H1 (cell line): Measurements from ENCODE around the gene SHPK. TPM values are rescaled to one million over a fixed set of nuclear protein-coding genes. Genes with fewer than 3 reads are reported as not detected.

Source experiments
- CTCF ChIA-PET: fragments of 300-600 bp; sonication (Branson Sonifier 250); formaldehyde crosslinking; loops from one replicate; lab custom pipeline; 2021; ENCODE audit not compliant: partially characterized antibody; lab: Charles Lee
- POLR2A ChIA-PET: fragments of 300-600 bp; sonication (Branson Sonifier 250); formaldehyde crosslinking; loops from one replicate; lab custom pipeline; 2021; ENCODE audit warnings: inconsistent platforms; ENCODE audit not compliant: partially characterized antibody; lab: Charles Lee
- DNase-seq, 2 experiments: peaks; one replicate each; pipeline versions ENCODE4 v3.0.0 to v3.0.0-alpha.2; 2010 to 2022; ENCODE audit warnings: low spot score in 2 of 2, low read depth in 1 of 2, mixed read lengths in 1 of 2
- FAIRE-seq: peaks from 2 replicates; lab custom pipeline; 2011; peaks lifted over from hg19 to GRCh38; lab: Jason Lieb, UNC
- H2AFZ ChIP-seq: 2 replicates; pipeline ENCODE4 v1.8.1; 2012; ENCODE audit warnings: low read length, inconsistent platforms
- H2AK5ac ChIP-seq: 2 replicates; pipeline ENCODE4 v1.6.1; 2013; ENCODE audit warnings: low read depth, low read length
- H2BK120ac ChIP-seq: replicated peaks from 2 replicates; pipeline ENCODE3; 2013; ENCODE audit warnings: low read depth, low read length, inconsistent platforms
- H2BK12ac ChIP-seq: 2 replicates; pipeline ENCODE4 v1.6.1; 2013; ENCODE audit warnings: low read depth, low read length
- H2BK15ac ChIP-seq: 2 replicates; pipeline ENCODE4 v1.6.1; 2013; ENCODE audit warnings: low read length
- H2BK20ac ChIP-seq: 2 replicates; pipeline ENCODE4 v1.6.1; 2013; ENCODE audit warnings: low read length
- H2BK5ac ChIP-seq: 2 replicates; pipeline ENCODE4 v1.6.1; 2013; ENCODE audit warnings: low read depth, low read length
- H3K14ac ChIP-seq: 2 replicates; pipeline ENCODE4 v1.6.1; 2013; ENCODE audit warnings: inconsistent platforms; ENCODE audit not compliant: insufficient read length
- H3K18ac ChIP-seq: 2 replicates; pipeline ENCODE4 v1.6.1; 2013; ENCODE audit warnings: low read length; ENCODE audit errors: extremely low read depth
- H3K23ac ChIP-seq: 2 replicates; pipeline ENCODE4 v1.6.1; 2013; ENCODE audit warnings: inconsistent platforms; ENCODE audit not compliant: insufficient read length
- H3K23me2 ChIP-seq: 2 replicates; pipeline ENCODE4 v1.6.1; 2013; ENCODE audit warnings: low read depth, low read length
- H3K27ac ChIP-seq: 2 replicates; pipeline ENCODE4 v1.6.1; 2011; ENCODE audit warnings: low read depth, low read length, inconsistent platforms
- H3K27me3 ChIP-seq, 4 experiments: replicated peaks in 1 of 4; 1 replicate in 1 of 4; 2 replicates in 3 of 4; pipeline versions ENCODE4 v1.6.1 to v1.8.1; 2011 to 2013; ENCODE audit warnings: low read length in 3 of 4, mild to moderate bottlenecking in 3 of 4, inconsistent platforms in 2 of 4, mixed read lengths in 2 of 4, moderate library complexity in 1 of 4; ENCODE audit not compliant: control insufficient read depth in 3 of 4, insufficient read depth in 3 of 4; ENCODE audit errors: extremely low read depth in 1 of 4
- H3K36me3 ChIP-seq, 4 experiments: 2 replicates each; pipeline versions ENCODE4 v1.6.1 to v1.8.1; 2011 to 2013; ENCODE audit warnings: mild to moderate bottlenecking in 4 of 4, low read length in 3 of 4, moderate library complexity in 2 of 4, control low read depth in 1 of 4, inconsistent platforms in 1 of 4; ENCODE audit not compliant: insufficient read depth in 4 of 4, control insufficient read depth in 2 of 4
- H3K4ac ChIP-seq: replicated peaks from 2 replicates; pipeline ENCODE3; 2013; ENCODE audit warnings: low read length, low read depth, mixed read lengths, inconsistent platforms; ENCODE audit not compliant: insufficient read length
- H3K4me1 ChIP-seq, 4 experiments: replicated peaks in 1 of 4; 1 replicate in 1 of 4; 2 replicates in 3 of 4; pipeline versions ENCODE4 v1.6.1 to v1.8.1; 2011 to 2013; ENCODE audit warnings: low read length in 3 of 4, inconsistent platforms in 2 of 4, mixed read lengths in 1 of 4; ENCODE audit not compliant: insufficient read depth in 4 of 4, control insufficient read depth in 3 of 4
- H3K4me2 ChIP-seq, 2 experiments: 2 replicates each; pipeline versions ENCODE4 v1.6.1 to v1.8.1; 2011 to 2013; ENCODE audit warnings: low read depth in 2 of 2, low read length in 2 of 2, control low read depth in 1 of 2, inconsistent platforms in 1 of 2, mild to moderate bottlenecking in 1 of 2; ENCODE audit not compliant: insufficient read depth in 1 of 2
- H3K4me3 ChIP-seq, 4 experiments: fragments of 200-600, 300-600 bp in 1 of 4; sonication (generic), shearing (Covaris generic), sonication (Bioruptor Twin) in 1 of 4; 2 replicates each; pipeline versions ENCODE4 v1.5.1 to v1.8.1; 2011 to 2016; ENCODE audit warnings: low read length in 4 of 4, low read depth in 3 of 4, control low read depth in 2 of 4, inconsistent platforms in 2 of 4, mild to moderate bottlenecking in 2 of 4, mixed read lengths in 1 of 4, moderate library complexity in 1 of 4; ENCODE audit not compliant: insufficient read depth in 2 of 4; ENCODE audit errors: extremely low read depth in 1 of 4
- H3K56ac ChIP-seq: replicated peaks from 2 replicates; pipeline ENCODE3; 2013; ENCODE audit warnings: low read depth, mild to moderate bottlenecking, mixed read lengths, low read length, inconsistent platforms; ENCODE audit not compliant: insufficient read length
- H3K79me1 ChIP-seq: 2 replicates; pipeline ENCODE4 v1.6.1; 2013; ENCODE audit warnings: low read depth, low read length, control low read depth
- H3K79me2 ChIP-seq, 2 experiments: 2 replicates each; pipeline versions ENCODE4 v1.6.1 to v1.8.1; 2012 to 2013; ENCODE audit warnings: low read length in 2 of 2, mild to moderate bottlenecking in 2 of 2, inconsistent platforms in 1 of 2; ENCODE audit not compliant: insufficient read depth in 2 of 2, control insufficient read depth in 1 of 2
- H3K9ac ChIP-seq, 4 experiments: replicated peaks in 1 of 4; 1 replicate in 1 of 4; 2 replicates in 3 of 4; pipeline versions ENCODE4 v1.6.1 to v1.8.1; 2011 to 2013; ENCODE audit warnings: low read depth in 3 of 4, low read length in 3 of 4, control low read depth in 2 of 4, mild to moderate bottlenecking in 2 of 4, moderate library complexity in 2 of 4, inconsistent platforms in 1 of 4; ENCODE audit errors: extremely low read depth in 1 of 4
- H3K9me3 ChIP-seq, 2 experiments: 2 replicates each; pipeline versions ENCODE4 v1.6.1 to v1.8.1; 2012 to 2013; ENCODE audit warnings: mild to moderate bottlenecking in 2 of 2, moderate library complexity in 2 of 2, control low read depth in 1 of 2, inconsistent platforms in 1 of 2, low read depth in 1 of 2, low read length in 1 of 2, mixed read lengths in 1 of 2; ENCODE audit not compliant: insufficient read depth in 2 of 2
- H4K20me1 ChIP-seq, 2 experiments: replicated peaks in 1 of 2; 2 replicates each; pipeline versions ENCODE3 to v1.8.1; 2011 to 2013; ENCODE audit warnings: inconsistent platforms in 2 of 2, low read length in 2 of 2, mild to moderate bottlenecking in 1 of 2; ENCODE audit not compliant: insufficient read depth in 2 of 2, control insufficient read depth in 1 of 2
- H4K5ac ChIP-seq: 2 replicates; pipeline ENCODE4 v1.6.1; 2013; ENCODE audit warnings: low read length, low read depth, mixed read lengths, inconsistent platforms; ENCODE audit not compliant: insufficient read length
- H4K8ac ChIP-seq: 2 replicates; pipeline ENCODE4 v1.8.0; 2013; ENCODE audit warnings: mild to moderate bottlenecking, moderate library complexity, low read length, inconsistent platforms; ENCODE audit not compliant: insufficient read depth; ENCODE audit errors: extremely low read depth
- H4K91ac ChIP-seq: replicated peaks from 2 replicates; pipeline ENCODE3; 2013; ENCODE audit warnings: low read length, mixed read lengths, inconsistent platforms; ENCODE audit not compliant: insufficient read length
- KDM1A ChIP-seq: fragments of 200-600, 300-600 bp; sonication (generic); IDR thresholded peaks from 2 replicates; pipeline ENCODE4 v1.7.1; 2016; ENCODE audit warnings: mild to moderate bottlenecking, low read length, borderline replicate concordance
- PHF8 ChIP-seq: fragments of 200-600 bp; sonication (generic); conservative IDR thresholded peaks from 2 replicates; pipeline ENCODE4 v1.7.1; 2012; ENCODE audit warnings: low read depth, mild to moderate bottlenecking, inconsistent platforms, low read length, moderate library complexity
- POLR2AphosphoS5 ChIP-seq: IDR thresholded peaks from 2 replicates; pipeline ENCODE4 v1.6.1; 2011; ENCODE audit warnings: low read depth, low read length
- SP2 ChIP-seq: IDR thresholded peaks from 2 replicates; pipeline ENCODE4 v1.6.1; 2012; ENCODE audit warnings: mild to moderate bottlenecking, low read length, inconsistent platforms
- SUZ12 ChIP-seq: fragments of 200-600 bp; sonication (generic); IDR thresholded peaks from 2 replicates; pipeline ENCODE4 v1.6.1; 2012; ENCODE audit warnings: mild to moderate bottlenecking, inconsistent platforms, low read length, moderate library complexity, mixed read lengths
- WGBS, 2 experiments: shearing (Covaris generic) in 1 of 2; methylation state at CpG; one replicate each; pipeline versions ENCODE4 v1.1.6 to v1.1.7; 2013 to 2015; ENCODE audit warnings: low lambda C conversion rate in 2 of 2, mixed read lengths in 2 of 2, inconsistent platforms in 1 of 2, low coverage in 1 of 2, missing lambda C conversion rate in 1 of 2; ENCODE audit not compliant: insufficient replicate concordance in 2 of 2, insufficient coverage in 1 of 2, insufficient read length in 1 of 2; ENCODE audit errors: extremely low coverage in 1 of 2, missing lambda C conversion rate in 1 of 2; 5-methylcytosine and 5-hydroxymethylcytosine counted together
- polyA plus RNA-seq, 7 experiments: library from polyadenylated mRNA; depleted of rRNA in 3 of 7; stranded (reverse) in 5 of 7; unstranded in 2 of 7; fragments of >200 nt in 5 of 7; fragments of 200-250 nt in 2 of 7; gene quantifications; 1 replicate in 5 of 7; 2 replicates in 1 of 7; 4 replicates in 1 of 7; pipeline versions ENCODE4 v1.2.1 to v1.2.3, GENCODE V29; 2011 to 2013; ENCODE audit warnings: missing spikeins in 2 of 7, mixed read lengths in 2 of 7
- total RNA-seq: library from RNA; stranded (reverse); fragmentation: NEBNext Ultra II Directional; extraction: Animal tissue kit (Norgen Biotek cat#: 25700); gene quantifications from 2 replicates; pipeline ENCODE4 v1.2.1, GENCODE V29; 2021

The SHPK gene
- total and polyA plus RNA-seq, 2 of the 8 experiments (the other 6 are each of a cell fraction or from before 2014, with no cell fraction given), result 28.6 to 36.7 TPM

DNA sequence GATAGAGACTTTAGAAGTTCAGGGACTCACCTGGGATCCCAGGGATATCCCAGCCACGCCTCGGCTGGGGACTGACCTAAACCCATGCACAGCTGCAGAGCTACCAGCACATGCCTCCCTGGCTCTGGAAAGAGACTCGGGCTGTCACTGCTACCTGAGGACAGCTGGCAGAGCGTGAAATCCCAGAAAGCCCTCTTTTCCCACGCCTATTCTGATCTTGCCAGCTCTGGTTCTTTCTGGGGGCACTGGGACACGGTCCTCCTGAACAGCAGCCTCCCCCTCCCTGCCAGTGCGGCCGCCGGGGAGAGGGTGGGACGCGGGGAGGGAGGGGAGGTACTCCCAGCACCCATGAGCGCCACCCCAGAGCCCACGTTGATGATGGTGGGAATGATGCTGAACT is 49.1 kb upstream of the SHPK start:
- Histone ChIP-seq H2AFZ (no peak overlapping the region), H4K20me1 (peaks cover 0 to 4% of the 10 kb centered on the region in 2 experiments), H3K79me1 (no peaks in the 10 kb centered on the region), H3K4me3 (no peak overlapping the region), H3K4me1 (peaks cover 0 to 3% (median 0%) of the 10 kb centered on the region in 4 experiments; a peak in 3 of 7 replicates), H3K18ac (peak overlapping the region; percentile 60; the same call in 1 of the 2 replicates), H3K9me3 (no peaks in the 10 kb centered on the region), H3K4ac (no peak overlapping the region), H3K23me2 (no peaks in the 10 kb centered on the region), H3K27ac (no peak overlapping the region), H4K5ac (no peak overlapping the region), H3K9ac (no peak overlapping the region), H3K56ac (no peak overlapping the region), H3K79me2 (no peaks in the 10 kb centered on the region), H2BK15ac (no peak overlapping the region), H4K8ac (no peak overlapping the region), H3K23ac (no peak overlapping the region), H2BK12ac (no peak overlapping the region)
- POLR2A ChIA-PET, result no interaction called here
- peak in 1 of 2 experiments; percentile 41 for DNase-seq
- no peak for TF ChIP-seq SP2
- no peak for TF ChIP-seq SUZ12
- TF ChIP-seq PHF8, result no peak
- TF ChIP-seq KDM1A, result no peak
- TF ChIP-seq POLR2AphosphoS5, result no peak
- TF ChIP-seq, all 59 proteins: peak for 0
- Histone ChIP-seq H3K36me3 (no peaks in the 10 kb centered on the region), H4K91ac (no peak overlapping the region), H3K14ac (no peak overlapping the region), H2AK5ac (no peak overlapping the region), H2BK120ac (no peak overlapping the region), H2BK5ac (no peak overlapping the region), H2BK20ac (no peak overlapping the region), H3K27me3 (no peaks in the 10 kb centered on the region), H3K4me2 (no peak overlapping the region)
- CTCF ChIA-PET, result no interaction called here
- WGBS, 2 experiments, result 95% methylated on average over 6 of the region's 13 CpGs; no CpG with 5 or more reads in 1 of the 2 experiments
- no peak for FAIRE-seq
